Loucy (cell line): ENCODE results near the gene PLIN5.

Source experiments
- EZH2phosphoT487 ChIP-seq: fragments of 200-600 bp; IDR thresholded peaks from 2 replicates; pipeline ENCODE4 v1.6.1; 2018; ENCODE audit warnings: antibody characterized with exemption, mild to moderate bottlenecking, moderate library complexity, borderline replicate concordance
- TF ChIP-seq, protein P1 (sequence below): fragments of 200-600 bp; sonication (generic); conservative IDR thresholded peaks from 2 replicates; pipeline ENCODE4 v1.5.1; 2014; ENCODE audit warnings: mild to moderate bottlenecking, antibody characterized with exemption, low read length

DNA sequence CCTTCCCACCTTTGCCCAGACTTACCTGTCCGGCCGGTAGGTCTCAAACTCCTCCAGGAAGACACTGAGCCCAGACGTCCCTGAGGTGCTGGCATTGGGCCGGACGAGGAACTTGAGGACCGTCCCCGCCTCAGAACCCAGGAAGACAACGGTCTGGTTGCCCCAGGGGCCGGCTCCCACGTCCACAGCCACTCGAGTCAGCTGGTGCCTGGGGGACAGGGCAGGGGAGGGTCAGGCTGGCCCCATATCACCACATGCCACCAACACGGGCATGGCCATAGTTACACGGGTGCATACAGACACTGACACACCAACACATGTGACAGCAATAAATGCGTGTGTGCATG lies 13.2 kb upstream of the PLIN5 start:
- TF ChIP-seq, protein P1, sequence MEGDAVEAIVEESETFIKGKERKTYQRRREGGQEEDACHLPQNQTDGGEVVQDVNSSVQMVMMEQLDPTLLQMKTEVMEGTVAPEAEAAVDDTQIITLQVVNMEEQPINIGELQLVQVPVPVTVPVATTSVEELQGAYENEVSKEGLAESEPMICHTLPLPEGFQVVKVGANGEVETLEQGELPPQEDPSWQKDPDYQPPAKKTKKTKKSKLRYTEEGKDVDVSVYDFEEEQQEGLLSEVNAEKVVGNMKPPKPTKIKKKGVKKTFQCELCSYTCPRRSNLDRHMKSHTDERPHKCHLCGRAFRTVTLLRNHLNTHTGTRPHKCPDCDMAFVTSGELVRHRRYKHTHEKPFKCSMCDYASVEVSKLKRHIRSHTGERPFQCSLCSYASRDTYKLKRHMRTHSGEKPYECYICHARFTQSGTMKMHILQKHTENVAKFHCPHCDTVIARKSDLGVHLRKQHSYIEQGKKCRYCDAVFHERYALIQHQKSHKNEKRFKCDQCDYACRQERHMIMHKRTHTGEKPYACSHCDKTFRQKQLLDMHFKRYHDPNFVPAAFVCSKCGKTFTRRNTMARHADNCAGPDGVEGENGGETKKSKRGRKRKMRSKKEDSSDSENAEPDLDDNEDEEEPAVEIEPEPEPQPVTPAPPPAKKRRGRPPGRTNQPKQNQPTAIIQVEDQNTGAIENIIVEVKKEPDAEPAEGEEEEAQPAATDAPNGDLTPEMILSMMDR: no peak
- TF ChIP-seq EZH2phosphoT487: no peak
